Measurements from ENCODE around the gene ADAM12.
"Not testable (repeated sequence)": the region's sequence is repeated elsewhere in the genome, so short reads cannot be mapped to it uniquely, and the experiment has no call there.

ADAM12 gene

DNA sequence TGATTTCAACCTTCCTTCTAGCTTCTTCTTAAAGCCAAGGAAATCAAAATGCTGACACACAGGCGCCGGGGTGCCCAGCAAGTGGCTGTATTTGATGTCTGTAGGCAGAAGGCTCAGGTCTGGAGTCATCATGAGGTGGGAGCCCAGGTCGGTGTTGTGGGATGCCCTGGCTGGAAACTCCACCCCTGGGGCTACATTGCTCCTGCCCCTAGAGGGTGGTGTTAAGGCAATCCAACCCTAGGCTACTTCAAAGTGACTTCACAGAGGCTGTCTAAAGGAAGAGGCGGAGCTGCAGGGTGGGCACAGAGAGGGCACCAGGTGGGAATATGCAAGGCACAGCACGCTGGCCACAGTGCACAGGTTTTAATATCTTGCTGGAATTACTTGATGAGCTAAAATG, 200.9 kb downstream of the ADAM12 start:
- no peaks in the 10 kb centered on the region for H3K36me3 ChIP-seq (ENCODE audit: insufficient read depth, low read length)
- no peak overlapping the region for H3K4me3 ChIP-seq (ENCODE audit: low read length)
- H2AFZ ChIP-seq (ENCODE audit: low read depth, low read length) = no peak overlapping the region
- H3K27me3 ChIP-seq (ENCODE audit: insufficient read depth, low read length) = no peaks in the 10 kb centered on the region
- H3K4me1 ChIP-seq (ENCODE audit: insufficient read depth, low read length) = peaks cover 10% of the 10 kb centered on the region
- H3K9me3 ChIP-seq (ENCODE audit: low read length) = no peaks in the 10 kb centered on the region

DNA sequence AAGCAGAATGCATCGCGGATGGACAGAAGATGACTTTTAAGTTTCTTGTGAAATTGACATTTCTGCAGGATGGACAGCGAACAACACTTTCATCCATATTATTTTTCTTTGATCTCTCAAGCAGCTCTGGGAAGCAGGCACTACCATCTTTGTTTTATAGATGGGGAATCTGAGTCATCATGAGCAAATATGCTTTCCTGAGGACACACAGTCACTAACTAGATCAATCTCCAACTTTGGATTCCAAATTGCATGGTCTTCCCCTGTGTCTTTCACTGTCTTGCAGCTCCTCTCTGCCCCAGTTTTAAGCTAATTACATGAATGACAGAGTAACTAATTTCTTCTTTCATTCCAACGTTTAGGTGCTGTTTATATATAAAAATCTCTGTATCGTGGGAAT, 201.5 kb downstream of the ADAM12 start:
- Histone ChIP-seq H3K9me3 (ENCODE audit: low read length) (no peaks in the 10 kb centered on the region), H3K4me1 (ENCODE audit: insufficient read depth, low read length) (peaks cover 10% of the 10 kb centered on the region), H2AFZ (ENCODE audit: low read depth, low read length) (no peak overlapping the region)

DNA sequence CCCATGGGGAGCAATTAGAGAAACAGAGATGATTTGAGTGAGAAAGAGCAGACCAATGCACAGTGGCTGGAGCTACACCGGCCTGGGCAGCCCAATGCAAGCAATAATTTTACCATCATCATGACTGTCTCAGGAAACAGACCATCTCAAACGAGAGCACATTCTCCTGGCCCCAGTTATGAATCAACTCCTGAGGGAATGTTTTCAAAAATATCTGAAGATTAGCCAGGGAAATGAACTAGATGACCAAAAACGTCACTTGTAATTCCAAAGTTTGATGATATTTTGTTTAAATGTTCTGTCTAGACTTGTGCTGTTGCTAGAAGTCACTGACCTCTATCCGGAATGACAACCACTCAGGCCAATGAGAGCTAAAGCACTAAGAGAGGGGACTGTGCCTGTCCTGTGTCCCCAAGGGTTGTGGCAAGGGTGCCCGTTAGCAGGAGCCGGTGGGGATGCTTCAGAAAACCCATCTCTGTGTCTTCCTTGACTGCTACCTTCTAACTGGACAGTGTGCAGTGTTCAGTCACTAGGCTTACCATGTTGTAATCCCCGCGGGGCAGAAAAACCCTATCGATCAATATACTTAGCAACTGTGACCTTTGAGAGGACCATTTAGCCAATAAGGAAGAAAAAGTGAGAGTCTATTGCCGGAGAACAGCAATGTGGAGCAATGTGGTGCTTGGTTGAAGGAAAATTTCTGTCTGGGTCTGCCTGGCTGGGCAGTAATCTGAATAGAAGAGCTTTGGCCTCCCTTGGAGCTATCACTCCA, 202.4 kb downstream of the ADAM12 start:
- Histone ChIP-seq H3K27me3 (ENCODE audit: insufficient read depth, low read length) (no peaks in the 10 kb centered on the region), H3K9me3 (ENCODE audit: low read length) (no peaks in the 10 kb centered on the region), H2AFZ (ENCODE audit: low read depth, low read length) (no peak overlapping the region), H3K4me1 (ENCODE audit: insufficient read depth, low read length) (peaks cover 10% of the 10 kb centered on the region), H3K4me3 (ENCODE audit: low read length) (no peak overlapping the region), H3K36me3 (ENCODE audit: insufficient read depth, low read length) (no peaks in the 10 kb centered on the region)

More for the DNA sequence above, 201.5 kb downstream of the ADAM12 start:
- no peaks in the 10 kb centered on the region for H3K36me3 ChIP-seq (ENCODE audit: insufficient read depth, low read length)
- no peak overlapping the region for H3K4me3 ChIP-seq (ENCODE audit: low read length)
- H3K27me3 ChIP-seq (ENCODE audit: insufficient read depth, low read length) = no peaks in the 10 kb centered on the region

DNA sequence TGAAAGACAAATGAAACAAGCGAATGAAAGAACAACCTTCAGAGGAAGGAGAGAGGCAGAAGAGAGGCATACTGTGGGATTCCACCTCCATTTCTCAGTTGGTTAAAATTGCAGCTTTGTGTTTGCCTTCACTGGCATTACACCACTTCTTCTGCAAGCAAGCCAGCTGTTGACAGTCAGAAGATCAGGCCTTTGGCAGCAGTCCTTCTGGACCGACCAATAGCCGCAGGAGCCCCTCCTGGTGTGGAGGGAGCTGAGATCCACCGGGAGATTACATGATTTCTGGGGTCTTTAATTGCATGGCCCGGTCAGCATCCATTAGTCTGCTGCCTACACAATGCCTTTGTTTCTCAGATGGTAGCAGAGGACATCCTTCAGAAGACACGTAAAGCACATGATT, 206.7 kb downstream of the ADAM12 start:
- Histone ChIP-seq H3K4me3 (ENCODE audit: low read length) (no peak overlapping the region), H2AFZ (ENCODE audit: low read depth, low read length) (no peak overlapping the region), H3K27me3 (ENCODE audit: insufficient read depth, low read length) (no peaks in the 10 kb centered on the region), H3K9me3 (ENCODE audit: low read length) (no peaks in the 10 kb centered on the region), H3K36me3 (ENCODE audit: insufficient read depth, low read length) (no peaks in the 10 kb centered on the region), H3K4me1 (ENCODE audit: insufficient read depth, low read length) (peaks cover 27% of the 10 kb centered on the region)

DNA sequence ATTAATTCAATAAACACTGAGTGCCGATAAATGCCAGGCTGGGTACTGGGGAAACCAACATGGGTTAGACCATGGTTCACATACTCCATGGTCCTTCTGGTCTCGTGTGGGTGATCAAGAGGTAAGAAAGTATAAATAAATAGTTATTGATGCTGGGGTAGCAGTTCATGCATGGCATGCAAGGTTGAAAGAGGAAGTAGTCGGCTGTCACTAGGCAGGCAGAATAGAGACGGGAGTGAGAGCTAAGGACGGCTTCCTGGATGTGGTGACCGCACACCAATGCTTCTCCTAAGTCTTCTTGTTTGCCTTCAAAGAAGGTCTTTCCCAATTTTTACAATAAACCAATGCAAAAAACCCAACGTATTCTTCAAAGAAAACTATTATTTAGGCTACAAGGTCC, 208.6 kb downstream of the ADAM12 start:
- H3K27me3 ChIP-seq (ENCODE audit: insufficient read depth, low read length) = no peaks in the 10 kb centered on the region
- H3K4me3 ChIP-seq (ENCODE audit: low read length) = no peak overlapping the region
- no peak overlapping the region for H2AFZ ChIP-seq (ENCODE audit: low read depth, low read length)
- H3K36me3 ChIP-seq (ENCODE audit: insufficient read depth, low read length) = no peaks in the 10 kb centered on the region
- peaks cover 37% of the 10 kb centered on the region for H3K4me1 ChIP-seq (ENCODE audit: insufficient read depth, low read length)
- no peaks in the 10 kb centered on the region for H3K9me3 ChIP-seq (ENCODE audit: low read length)

DNA sequence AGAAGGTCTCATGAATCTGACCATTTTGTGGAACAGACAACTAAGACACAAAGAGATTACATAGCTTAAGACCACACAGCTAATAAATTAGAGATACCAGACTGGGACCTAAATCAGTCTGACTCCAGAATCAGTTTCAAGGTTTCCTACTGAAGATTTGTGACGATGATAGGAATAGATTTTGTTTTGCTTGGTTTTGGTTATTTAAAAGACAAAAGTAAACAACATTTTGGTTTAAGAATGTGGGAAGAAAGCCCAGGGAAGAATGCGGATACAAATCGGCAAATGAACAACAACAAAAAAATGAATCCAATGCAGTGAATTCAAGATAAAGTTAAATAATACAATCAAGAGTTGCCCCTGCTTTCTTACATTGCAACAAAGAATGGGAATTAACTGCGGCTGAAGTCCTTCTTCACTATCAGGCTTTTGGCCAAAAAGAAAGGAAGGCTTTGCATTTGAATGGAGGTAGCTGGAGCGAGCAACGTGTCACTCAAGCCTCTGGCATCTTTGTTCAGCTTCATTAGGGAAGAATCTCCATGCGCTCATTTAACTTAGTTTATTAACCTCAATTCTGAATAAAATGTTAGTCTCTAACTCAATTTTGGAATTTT, 210.8 kb downstream of the ADAM12 start:
- peak overlapping the region; percentile 44 for H2AFZ ChIP-seq (ENCODE audit: low read depth, low read length)
- H3K4me1 ChIP-seq (ENCODE audit: insufficient read depth, low read length) = peaks cover 37% of the 10 kb centered on the region
- H3K36me3 ChIP-seq (ENCODE audit: insufficient read depth, low read length) = no peaks in the 10 kb centered on the region
- peak overlapping the region; percentile 5 for H3K4me3 ChIP-seq (ENCODE audit: low read length)
- no peaks in the 10 kb centered on the region for H3K27me3 ChIP-seq (ENCODE audit: insufficient read depth, low read length)
- no peaks in the 10 kb centered on the region for H3K9me3 ChIP-seq (ENCODE audit: low read length)

DNA sequence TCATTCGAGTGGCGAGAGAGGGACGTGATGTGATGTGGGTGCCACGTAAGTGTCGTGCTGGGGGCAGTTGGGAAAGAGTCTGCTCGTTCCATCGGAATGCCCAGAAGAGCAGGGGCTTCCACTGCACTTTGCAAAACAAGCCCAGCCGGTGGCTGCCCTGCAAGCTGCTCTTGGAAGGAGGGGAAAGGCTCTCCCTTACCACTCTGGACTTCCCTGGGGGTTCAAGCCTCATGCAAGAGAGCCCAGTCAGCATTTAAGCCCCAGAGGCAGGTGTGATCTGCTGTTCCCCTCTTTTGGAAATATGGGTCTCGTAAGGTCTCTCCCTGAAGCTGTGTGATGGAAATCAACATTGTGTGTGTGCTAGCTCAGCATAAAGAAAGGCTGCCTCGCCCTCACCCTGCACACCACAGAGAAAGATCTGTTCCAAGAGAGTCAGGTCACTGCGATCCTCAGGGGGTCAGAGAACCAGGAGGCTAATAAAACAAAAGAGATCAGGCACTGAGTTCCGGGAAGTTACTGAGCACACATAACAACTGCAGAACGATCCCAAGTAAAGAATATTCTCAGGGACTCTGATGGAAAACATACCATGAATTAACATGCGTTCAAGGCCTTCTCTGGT, 212.5 kb downstream of the ADAM12 start:
- Histone ChIP-seq H2AFZ (ENCODE audit: low read depth, low read length) (peak overlapping the region; percentile 7), H3K9me3 (ENCODE audit: low read length) (no peaks in the 10 kb centered on the region), H3K4me3 (ENCODE audit: low read length) (no peak overlapping the region), H3K4me1 (ENCODE audit: insufficient read depth, low read length) (peaks cover 39% of the 10 kb centered on the region), H3K27me3 (ENCODE audit: insufficient read depth, low read length) (no peaks in the 10 kb centered on the region), H3K36me3 (ENCODE audit: insufficient read depth, low read length) (no peaks in the 10 kb centered on the region)

DNA sequence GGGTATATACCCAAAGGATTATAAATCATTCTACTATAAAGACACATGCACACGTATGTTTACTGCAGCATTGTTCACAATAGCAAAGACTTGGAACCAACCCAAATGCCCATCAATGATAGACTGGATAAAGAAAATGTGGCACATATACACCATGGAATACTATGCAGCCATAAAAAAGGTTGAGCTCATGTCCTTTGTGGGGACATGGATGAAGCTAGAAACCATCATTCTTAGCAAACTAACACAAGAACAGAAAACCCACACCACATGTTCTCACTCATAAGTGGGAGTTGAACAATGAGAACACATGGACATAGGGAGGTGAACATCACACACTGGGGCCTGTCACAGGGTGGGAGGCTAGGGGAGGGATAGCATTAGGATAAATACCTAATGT, 215.5 kb downstream of the ADAM12 start:
- H3K4me3 ChIP-seq (ENCODE audit: low read length); H2AFZ ChIP-seq (ENCODE audit: low read depth, low read length); H3K27me3 ChIP-seq (ENCODE audit: insufficient read depth, low read length); H3K36me3 ChIP-seq (ENCODE audit: insufficient read depth, low read length); H3K9me3 ChIP-seq (ENCODE audit: low read length): not testable (repeated sequence)
- H3K4me1 ChIP-seq (ENCODE audit: insufficient read depth, low read length) = peaks cover 34% of the 10 kb centered on the region

DNA sequence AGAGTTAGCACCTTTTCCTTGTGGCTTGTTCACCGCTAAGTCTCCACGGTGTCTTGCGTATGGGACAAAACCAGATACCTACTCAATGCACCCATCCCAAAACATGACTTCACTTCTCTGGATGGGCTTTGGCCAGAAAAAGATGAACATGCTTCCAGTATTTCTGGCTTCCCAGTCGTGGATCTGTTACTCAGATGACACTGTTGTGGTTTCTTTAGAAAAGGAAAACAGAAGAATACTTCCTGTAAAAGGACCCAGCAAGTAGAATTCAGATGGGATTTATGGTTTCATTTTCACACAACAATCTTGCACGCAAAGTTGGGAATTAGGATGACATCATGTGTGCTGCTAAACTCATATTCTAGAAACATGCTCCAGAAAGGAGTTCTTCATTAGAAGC, 216.7 kb downstream of the ADAM12 start:
- no peaks in the 10 kb centered on the region for H3K36me3 ChIP-seq (ENCODE audit: insufficient read depth, low read length)
- H3K4me1 ChIP-seq (ENCODE audit: insufficient read depth, low read length) = peaks cover 22% of the 10 kb centered on the region
- no peak overlapping the region for H3K4me3 ChIP-seq (ENCODE audit: low read length)
- no peaks in the 10 kb centered on the region for H3K9me3 ChIP-seq (ENCODE audit: low read length)
- no peaks in the 10 kb centered on the region for H3K27me3 ChIP-seq (ENCODE audit: insufficient read depth, low read length)
- no peak overlapping the region for H2AFZ ChIP-seq (ENCODE audit: low read depth, low read length)

DNA sequence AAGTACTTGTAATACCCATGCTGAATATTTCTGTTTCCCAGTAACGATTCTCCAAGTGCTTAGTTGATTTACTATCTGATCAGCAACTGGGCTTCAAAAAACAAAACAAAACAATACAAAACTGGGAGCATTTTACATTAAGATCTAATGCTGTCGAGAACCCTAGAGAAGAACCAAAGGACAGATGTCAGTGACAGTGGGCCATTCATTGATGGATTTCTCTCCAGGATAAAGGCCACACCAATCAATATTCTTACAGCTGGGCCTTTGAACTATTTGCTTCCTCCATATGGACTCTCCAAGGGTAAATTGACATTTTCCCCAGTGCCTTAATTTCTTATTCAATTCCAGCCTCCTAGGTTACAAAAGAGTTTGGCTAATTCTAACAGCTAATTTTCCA, 217.5 kb downstream of the ADAM12 start:
- Histone ChIP-seq H3K36me3 (ENCODE audit: insufficient read depth, low read length) (no peaks in the 10 kb centered on the region), H2AFZ (ENCODE audit: low read depth, low read length) (no peak overlapping the region), H3K27me3 (ENCODE audit: insufficient read depth, low read length) (no peaks in the 10 kb centered on the region), H3K9me3 (ENCODE audit: low read length) (no peaks in the 10 kb centered on the region), H3K4me3 (ENCODE audit: low read length) (no peak overlapping the region), H3K4me1 (ENCODE audit: insufficient read depth, low read length) (peaks cover 14% of the 10 kb centered on the region)

DNA sequence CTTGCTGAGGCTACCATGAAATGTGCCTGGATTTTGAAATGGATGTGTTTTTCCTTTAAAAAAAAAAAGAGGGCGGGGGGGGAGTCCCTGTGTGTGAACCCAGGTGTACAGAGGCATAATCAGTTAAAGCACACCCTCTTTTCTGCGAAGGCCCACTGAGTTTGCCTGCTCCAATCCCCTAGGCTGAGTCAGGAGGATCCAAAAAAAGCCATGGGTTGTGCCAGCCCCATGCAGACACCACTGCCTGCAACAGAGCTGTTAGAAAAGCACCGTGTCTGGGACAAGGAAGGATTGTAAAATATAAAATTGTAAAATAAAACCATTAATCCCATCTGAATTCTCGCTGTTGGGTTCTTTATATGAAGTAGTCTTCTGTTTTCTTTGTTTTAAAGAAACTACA, 217.9 kb downstream of the ADAM12 start:
- Histone ChIP-seq H2AFZ (ENCODE audit: low read depth, low read length) (no peak overlapping the region), H3K4me3 (ENCODE audit: low read length) (no peak overlapping the region), H3K4me1 (ENCODE audit: insufficient read depth, low read length) (peaks cover 10% of the 10 kb centered on the region), H3K9me3 (ENCODE audit: low read length) (no peaks in the 10 kb centered on the region), H3K27me3 (ENCODE audit: insufficient read depth, low read length) (no peaks in the 10 kb centered on the region), H3K36me3 (ENCODE audit: insufficient read depth, low read length) (no peaks in the 10 kb centered on the region)

DNA sequence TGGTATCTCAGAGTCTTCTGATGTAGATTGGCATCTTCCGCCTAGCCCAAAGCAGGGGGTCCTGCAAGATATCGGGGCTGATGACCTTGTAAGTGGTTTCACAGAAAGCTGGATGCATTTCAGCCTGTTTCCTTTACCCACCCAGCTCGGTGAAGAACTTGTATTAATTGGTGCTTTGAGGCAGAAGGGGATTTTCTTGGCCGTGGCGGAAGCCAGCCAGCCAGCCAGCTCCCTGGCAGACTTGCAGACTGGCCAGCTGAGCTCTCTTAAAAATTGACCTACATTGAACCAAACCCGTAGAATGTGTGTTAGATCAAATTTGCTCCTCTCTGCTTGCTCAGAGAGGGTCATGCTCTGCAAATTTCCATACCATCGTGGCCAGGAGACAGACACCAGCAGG, 218.4 kb downstream of the ADAM12 start:
- Histone ChIP-seq H3K36me3 (ENCODE audit: insufficient read depth, low read length) (no peaks in the 10 kb centered on the region), H3K27me3 (ENCODE audit: insufficient read depth, low read length) (no peaks in the 10 kb centered on the region), H3K4me1 (ENCODE audit: insufficient read depth, low read length) (peaks cover 6% of the 10 kb centered on the region), H2AFZ (ENCODE audit: low read depth, low read length) (no peak overlapping the region), H3K4me3 (ENCODE audit: low read length) (no peak overlapping the region), H3K9me3 (ENCODE audit: low read length) (no peaks in the 10 kb centered on the region)

DNA sequence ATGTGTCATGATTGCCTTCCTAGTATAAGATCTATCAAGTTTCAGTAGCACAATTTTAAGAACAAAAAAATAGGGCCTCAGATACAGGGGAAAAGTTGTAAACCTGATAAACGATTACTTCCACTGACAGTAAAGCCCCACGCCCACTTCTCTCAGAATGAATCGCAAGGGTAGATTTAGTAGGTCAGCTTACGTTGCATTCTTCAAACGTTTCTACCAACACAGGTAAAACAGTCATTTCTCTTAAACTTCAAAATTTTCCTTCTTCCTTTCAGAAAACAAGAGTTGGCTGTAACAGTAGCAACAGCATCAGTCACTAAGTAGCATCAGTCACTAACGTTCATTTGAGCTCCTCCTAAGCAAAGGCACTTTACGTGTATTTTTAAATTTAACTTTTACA, 221.5 kb downstream of the ADAM12 start:
- Histone ChIP-seq H2AFZ (ENCODE audit: low read depth, low read length) (no peak overlapping the region), H3K4me3 (ENCODE audit: low read length) (no peak overlapping the region), H3K4me1 (ENCODE audit: insufficient read depth, low read length) (peaks cover 5% of the 10 kb centered on the region), H3K36me3 (ENCODE audit: insufficient read depth, low read length) (no peaks in the 10 kb centered on the region), H3K9me3 (ENCODE audit: low read length) (no peaks in the 10 kb centered on the region), H3K27me3 (ENCODE audit: insufficient read depth, low read length) (no peaks in the 10 kb centered on the region)
